Muscle of back (tissue), 13 donors: Measurements from ENCODE around the gene SLAMF8. TPM values are rescaled to one million over a fixed set of nuclear protein-coding genes. Genes with fewer than 3 reads are reported as not detected.
A peak's percentile ranks its signal among the peaks of the same experiment; 100 is the strongest.

Source experiments
- DNase-seq, 3 donors: peaks; one replicate each; pipeline versions ENCODE4 v3.0.0 to v3.0.0-alpha.2; 2013
- long read RNA-seq, 9 donors: transcript quantifications; one replicate each; lab custom pipeline, GENCODE V29; 2026
- polyA plus RNA-seq, 10 donors: library from polyadenylated mRNA; unstranded; fragments of 120-200 nt; gene quantifications; one replicate each; pipeline ENCODE4 v1.2.1, GENCODE V29; 2013; ENCODE audit not compliant: insufficient read length in 10 of 10

SLAMF8 gene
- under 1 TPM in 6 of 10 donors, not detected in 4; 0.24 to 0.85 (median 0.61) TPM for polyA plus RNA-seq
- long read RNA-seq, donor 1, result 0 reads
- long read RNA-seq, donor 2, result 0 reads
- long read RNA-seq, donor 3, result 0 reads
- long read RNA-seq, donor 4, result 0 reads
- long read RNA-seq, donor 5, result 0 reads
- long read RNA-seq, donor 6, result 0 reads
- long read RNA-seq, donor 7, result 0 reads
- long read RNA-seq, donor 8, result 0 reads
- long read RNA-seq, donor 9, result 0 reads

GRCh38 chr1:159826441-159827101 is at the start of gene SLAMF8:
TSS of gene SLAMF8 (plus strand) at chr1:159826873. CDS start at chr1:159826899, 26 bp downstream.
- DNase-seq, result no peak

GRCh38 chr1:159778266-159778665 is 48.4 kb upstream of the SLAMF8 start:
- no peak for DNase-seq

- DNase-seq, result peak in 1 of 3 donors; percentile 14
Observed at GRCh38 chr1:159779403-159779851, 47.2 kb upstream of the SLAMF8 start.

- DNase-seq, result peak; percentile 98
Observed at GRCh38 chr1:159780583-159781582, 45.8 kb upstream of the SLAMF8 start, which contains the start of gene DUSP23. TSS of gene DUSP23 (plus strand) at chr1:159780962. CDS start at chr1:159781101, 139 bp downstream.

GRCh38 chr1:159781992-159782391 is 44.7 kb upstream of the SLAMF8 start:
- DNase-seq, result no peak

- DNase-seq, result no peak
Observed at GRCh38 chr1:159783724-159784123, 42.9 kb upstream of the SLAMF8 start.

- DNase-seq, result no peak
Observed at GRCh38 chr1:159786465-159786864, 40.2 kb upstream of the SLAMF8 start.

GRCh38 chr1:159786966-159787365 is 39.7 kb upstream of the SLAMF8 start:
- no peak for DNase-seq

- DNase-seq, result no peak
Observed at GRCh38 chr1:159790237-159790917, 36.3 kb upstream of the SLAMF8 start.

GRCh38 chr1:159791031-159791430 is 35.6 kb upstream of the SLAMF8 start:
- no peak for DNase-seq

- DNase-seq, result no peak
Observed at GRCh38 chr1:159791461-159791860, 35.2 kb upstream of the SLAMF8 start.

GRCh38 chr1:159795534-159795933 is 31.1 kb upstream of the SLAMF8 start:
- DNase-seq, result no peak

GRCh38 chr1:159798893-159799292 is 27.8 kb upstream of the SLAMF8 start:
- DNase-seq, result peak; percentile 58 to 73 (median 70)

- no peak for DNase-seq
Observed at GRCh38 chr1:159799446-159799985, 27.2 kb upstream of the SLAMF8 start.

- DNase-seq, result no peak
Observed at GRCh38 chr1:159800177-159800930, 26.3 kb upstream of the SLAMF8 start.

GRCh38 chr1:159802111-159802510 is 24.6 kb upstream of the SLAMF8 start, which contains the start of gene FCRL6:
TSS of gene FCRL6 (plus strand) at chr1:159802360. CDS start at chr1:159802425, 65 bp downstream.
- DNase-seq, result no peak

GRCh38 chr1:159803956-159804689 is 22.6 kb upstream of the SLAMF8 start:
- DNase-seq, result no peak

- no peak for DNase-seq
Observed at GRCh38 chr1:159804924-159805323, 21.7 kb upstream of the SLAMF8 start.

GRCh38 chr1:159815926-159816325 is 10.7 kb upstream of the SLAMF8 start:
- DNase-seq, result no peak
